Activated T-cell treated with anti-CD3 and anti-CD28 coated beads, Interleukin-2, amount 50 U/mL, for 48 hours (primary cell): ENCODE data around the gene ZC3HAV1.
"Not testable (repeated sequence)": the region's sequence is repeated elsewhere in the genome, so short reads cannot be mapped to it uniquely, and the experiment has no call there.

Experiments used
- DNase-seq, 2 experiments: peaks; one replicate each; pipeline ENCODE4 v3.0.0-alpha.2; 2020

ZC3HAV1 gene

GRCh38 chr7:139084709-139085108, 24.8 kb downstream of the ZC3HAV1 start:
- DNase-seq: peak in 1 of 2 experiments; percentile 19

- DNase-seq: no peak
Observed at GRCh38 chr7:139081584-139081983, 27.9 kb downstream of the ZC3HAV1 start.

- DNase-seq: peak; percentile 17 to 18
Observed at GRCh38 chr7:139080905-139081304, 28.6 kb downstream of the ZC3HAV1 start.

GRCh38 chr7:139079861-139080260, 29.7 kb downstream of the ZC3HAV1 start:
- peak; percentile 15 to 17 for DNase-seq

- DNase-seq: peak in 1 of 2 experiments; percentile 18
Observed at GRCh38 chr7:139078911-139079310, 30.6 kb downstream of the ZC3HAV1 start.

GRCh38 chr7:139078399-139078798, 31.1 kb downstream of the ZC3HAV1 start:
- no peak for DNase-seq

GRCh38 chr7:139077706-139078105, 31.8 kb downstream of the ZC3HAV1 start:
- DNase-seq: peak; percentile 11 to 13

- peak; percentile 13 to 15 for DNase-seq
Observed at GRCh38 chr7:139075871-139076686, 33.4 kb downstream of the ZC3HAV1 start.

- peak; percentile 64 to 70 for DNase-seq
Observed at GRCh38 chr7:139075031-139075652, 34.4 kb downstream of the ZC3HAV1 start.

- DNase-seq: peak; percentile 14 to 17
Observed at GRCh38 chr7:139072796-139073195, 36.7 kb downstream of the ZC3HAV1 start.

GRCh38 chr7:139071680-139072079, 37.8 kb downstream of the ZC3HAV1 start:
- DNase-seq: peak; percentile 17 to 18

GRCh38 chr7:139068544-139069399, 40.7 kb downstream of the ZC3HAV1 start:
- DNase-seq: peak in 1 of 2 experiments; percentile 26

GRCh38 chr7:139066315-139066714, 43.2 kb downstream of the ZC3HAV1 start:
- peak; percentile 14 to 15 for DNase-seq

GRCh38 chr7:139065323-139065722, 44.2 kb downstream of the ZC3HAV1 start:
- peak; percentile 12 to 14 for DNase-seq

GRCh38 chr7:139061416-139061815, 48.1 kb downstream of the ZC3HAV1 start:
- DNase-seq: peak in 1 of 2 experiments; percentile 8

GRCh38 chr7:139060695-139061237, 48.8 kb downstream of the ZC3HAV1 start:
- DNase-seq: peak in 1 of 2 experiments; percentile 12

- DNase-seq: peak in 1 of 2 experiments; percentile 7
Observed at GRCh38 chr7:139059905-139060304, 49.6 kb downstream of the ZC3HAV1 start.

GRCh38 chr7:139058943-139059342, 50.6 kb downstream of the ZC3HAV1 start:
- DNase-seq: peak in 1 of 2 experiments; percentile 13

- no peak for DNase-seq
Observed at GRCh38 chr7:139055674-139056073, 53.8 kb downstream of the ZC3HAV1 start.

- DNase-seq: not testable (repeated sequence)
Observed at GRCh38 chr7:139054656-139055055, 54.9 kb downstream of the ZC3HAV1 start.

GRCh38 chr7:139054101-139054500, 55.4 kb downstream of the ZC3HAV1 start:
- peak in 1 of 2 experiments; percentile 20 for DNase-seq

GRCh38 chr7:139051655-139052054, 57.9 kb downstream of the ZC3HAV1 start:
- DNase-seq: no peak

GRCh38 chr7:139049936-139050335, 59.6 kb downstream of the ZC3HAV1 start:
- no peak for DNase-seq
